Ovary (tissue), 3 donors: ENCODE results near the gene LMX1B.

Source experiments
- EP300 ChIP-seq: sonication (generic); formaldehyde crosslinking; IDR thresholded peaks from one replicate; pipeline ENCODE4 v1.6.1; 2017; ENCODE audit warnings: antibody characterized with exemption
- POLR2A ChIP-seq: fragments of 450-650 bp; IDR thresholded peaks from one replicate; pipeline ENCODE4 v1.6.1; 2017; ENCODE audit warnings: antibody characterized with exemption, mild to moderate bottlenecking, moderate library complexity
- TF ChIP-seq, protein P1 (sequence below), 3 donors: fragments of 450-650 bp in 2 of 3; fragments of 200-600 bp in 1 of 3; IDR thresholded peaks; one replicate each; pipeline versions ENCODE4 v1.5.1 to v1.8.0; 2016 to 2022; ENCODE audit warnings: antibody characterized with exemption in 3 of 3, mild to moderate bottlenecking in 1 of 3
- donor health status: DM: no; HTN: no; CAD: no.

DNA sequence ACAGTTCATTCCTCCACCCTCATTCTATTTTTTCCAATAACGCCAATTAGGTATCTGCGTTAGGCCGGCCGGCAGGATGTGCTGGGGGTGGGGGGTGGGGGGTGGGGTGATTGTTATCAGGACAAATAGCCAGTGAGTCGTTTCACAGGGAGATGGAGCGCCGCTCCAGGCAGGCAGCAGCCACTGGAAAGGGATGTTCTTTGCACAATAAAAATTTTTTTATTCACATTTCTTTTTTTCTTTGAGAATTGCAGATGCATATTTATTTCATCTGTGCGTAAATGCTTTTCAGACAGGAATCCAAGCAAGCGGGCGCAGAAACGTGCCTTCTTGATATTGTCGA lies 4.1 kb downstream of the LMX1B start:
- TF ChIP-seq POLR2A (no peak), EP300 (no peak)
- TF ChIP-seq, protein P1, sequence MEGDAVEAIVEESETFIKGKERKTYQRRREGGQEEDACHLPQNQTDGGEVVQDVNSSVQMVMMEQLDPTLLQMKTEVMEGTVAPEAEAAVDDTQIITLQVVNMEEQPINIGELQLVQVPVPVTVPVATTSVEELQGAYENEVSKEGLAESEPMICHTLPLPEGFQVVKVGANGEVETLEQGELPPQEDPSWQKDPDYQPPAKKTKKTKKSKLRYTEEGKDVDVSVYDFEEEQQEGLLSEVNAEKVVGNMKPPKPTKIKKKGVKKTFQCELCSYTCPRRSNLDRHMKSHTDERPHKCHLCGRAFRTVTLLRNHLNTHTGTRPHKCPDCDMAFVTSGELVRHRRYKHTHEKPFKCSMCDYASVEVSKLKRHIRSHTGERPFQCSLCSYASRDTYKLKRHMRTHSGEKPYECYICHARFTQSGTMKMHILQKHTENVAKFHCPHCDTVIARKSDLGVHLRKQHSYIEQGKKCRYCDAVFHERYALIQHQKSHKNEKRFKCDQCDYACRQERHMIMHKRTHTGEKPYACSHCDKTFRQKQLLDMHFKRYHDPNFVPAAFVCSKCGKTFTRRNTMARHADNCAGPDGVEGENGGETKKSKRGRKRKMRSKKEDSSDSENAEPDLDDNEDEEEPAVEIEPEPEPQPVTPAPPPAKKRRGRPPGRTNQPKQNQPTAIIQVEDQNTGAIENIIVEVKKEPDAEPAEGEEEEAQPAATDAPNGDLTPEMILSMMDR (IDR thresholded peaks at IDR 0.05), result no peak
